Endothelial cell (in vitro differentiated cells): ENCODE data around the gene DENND1A. TPM values are rescaled to one million over a fixed set of nuclear protein-coding genes. Genes with fewer than 3 reads are reported as not detected.

Experiments
- DNase-seq: peaks from one replicate; pipeline ENCODE4 v3.0.0; 2021; ENCODE audit warnings: low spot score
- H3K27ac Mint-ChIP-seq: one replicate; pipeline ENCODE4 v1.8.0; 2021; ENCODE audit warnings: mixed read lengths, inconsistent platforms; ENCODE audit not compliant: unreplicated experiment
- H3K27me3 Mint-ChIP-seq: one replicate; pipeline ENCODE4 v1.8.0; 2021; ENCODE audit warnings: mild to moderate bottlenecking, moderate library complexity, mixed read lengths, inconsistent platforms; ENCODE audit not compliant: unreplicated experiment
- H3K36me3 Mint-ChIP-seq: one replicate; pipeline ENCODE4 v1.8.0; 2021; ENCODE audit warnings: mild to moderate bottlenecking, low read depth, mixed read lengths, inconsistent platforms; ENCODE audit not compliant: unreplicated experiment
- H3K4me1 Mint-ChIP-seq: one replicate; pipeline ENCODE4 v1.8.0; 2021; ENCODE audit warnings: mild to moderate bottlenecking, mixed read lengths, inconsistent platforms; ENCODE audit not compliant: unreplicated experiment
- H3K4me3 Mint-ChIP-seq: one replicate; pipeline ENCODE4 v1.8.0; 2021; ENCODE audit warnings: mild to moderate bottlenecking, mixed read lengths, inconsistent platforms; ENCODE audit not compliant: unreplicated experiment
- H3K9me3 Mint-ChIP-seq: one replicate; pipeline ENCODE4 v1.8.0; 2021; ENCODE audit warnings: mixed read lengths, inconsistent platforms; ENCODE audit not compliant: unreplicated experiment
- CTCF ChIP-seq: fragments of 200-600 bp; sonication (generic); IDR thresholded peaks from one replicate; pipeline ENCODE4 v1.5.0; 2021; ENCODE audit warnings: antibody characterized with exemption; ENCODE audit not compliant: unreplicated experiment
- total RNA-seq: library from RNA; stranded (reverse); fragmentation: NEBNext Ultra II Directional; extraction: Animal tissue kit (Norgen Biotek cat#: 25700); gene quantifications from one replicate; pipeline ENCODE4 v1.2.1, GENCODE V29; 2021; ENCODE audit not compliant: unreplicated experiment

Gene DENND1A
- total RNA-seq, 1 donor from 2014 or later, result 14.1 TPM

GRCh38 chr9:123866497-123866896, 63.4 kb downstream of the DENND1A start:
- DNase-seq, result no peak
- H3K36me3 Mint-ChIP-seq, result no peaks in the 10 kb centered on the region
- H3K27ac Mint-ChIP-seq, result no peak overlapping the region
- H3K27me3 Mint-ChIP-seq, result no peaks in the 10 kb centered on the region
- no peak overlapping the region for H3K4me3 Mint-ChIP-seq
- no peaks in the 10 kb centered on the region for H3K9me3 Mint-ChIP-seq
- TF ChIP-seq CTCF, result no peak
- H3K4me1 Mint-ChIP-seq, result peaks cover 15% of the 10 kb centered on the region

- Mint-ChIP-seq H3K27ac (no peak overlapping the region), H3K9me3 (no peaks in the 10 kb centered on the region), H3K27me3 (no peaks in the 10 kb centered on the region), H3K36me3 (no peaks in the 10 kb centered on the region), H3K4me3 (no peak overlapping the region), H3K4me1 (peaks cover 19% of the 10 kb centered on the region)
- no peak for DNase-seq
- TF ChIP-seq CTCF, result no peak
Observed at GRCh38 chr9:123865226-123866000, 64.5 kb downstream of the DENND1A start.

- no peak overlapping the region for H3K27ac Mint-ChIP-seq
- no peaks in the 10 kb centered on the region for H3K36me3 Mint-ChIP-seq
- no peaks in the 10 kb centered on the region for H3K27me3 Mint-ChIP-seq
- DNase-seq, result no peak
- peaks cover 20% of the 10 kb centered on the region for H3K4me1 Mint-ChIP-seq
- no peaks in the 10 kb centered on the region for H3K9me3 Mint-ChIP-seq
- no peak for TF ChIP-seq CTCF
- no peak overlapping the region for H3K4me3 Mint-ChIP-seq
Observed at GRCh38 chr9:123864251-123864650, 65.7 kb downstream of the DENND1A start.

GRCh38 chr9:123863164-123863855, 66.6 kb downstream of the DENND1A start:
- Mint-ChIP-seq H3K9me3 (no peaks in the 10 kb centered on the region), H3K27me3 (no peaks in the 10 kb centered on the region), H3K27ac (no peak overlapping the region), H3K36me3 (no peaks in the 10 kb centered on the region), H3K4me3 (no peak overlapping the region), H3K4me1 (peaks cover 20% of the 10 kb centered on the region)
- no peak for DNase-seq
- no peak for TF ChIP-seq CTCF

- no peak for DNase-seq
- Mint-ChIP-seq H3K27me3 (no peaks in the 10 kb centered on the region), H3K9me3 (no peaks in the 10 kb centered on the region), H3K27ac (no peak overlapping the region), H3K4me3 (no peak overlapping the region), H3K36me3 (no peaks in the 10 kb centered on the region), H3K4me1 (peaks cover 20% of the 10 kb centered on the region)
- no peak for TF ChIP-seq CTCF
Observed at GRCh38 chr9:123861756-123862120, 68.2 kb downstream of the DENND1A start.
